Purkinje cell (primary cell): Measurements from ENCODE around the gene SLC16A4. TPM values are rescaled to one million over a fixed set of nuclear protein-coding genes. Genes with fewer than 3 reads are reported as not detected.

Experiments
- polyA plus RNA-seq: library from polyadenylated mRNA; unstranded; fragments of >200 nt; fragmentation: Nextera tagmentation; gene quantifications from 2 replicates; pipeline ENCODE4 v1.2.1, GENCODE V29; 2014

SLC16A4 gene
- 1.3 TPM in 1 of 2 replicates, not detected in the other for polyA plus RNA-seq

GRCh38 chr1:110390692-110391245 is at the start of gene SLC16A4:
SLC16A4 (minus strand) TSS chr1:110391026; CDS start chr1:110389323, 1,703 bp downstream.

GRCh38 chr1:110407260-110408210 is 16.7 kb upstream of the SLC16A4 start, which contains the start of gene LAMTOR5:
LAMTOR5 (minus strand) TSS chr1:110407694; CDS start chr1:110407620, 74 bp downstream.

GRCh38 chr1:110338886-110339406 is 51.9 kb downstream of the SLC16A4 start, which contains the start of gene RBM15:
RBM15 (plus strand) TSS chr1:110339377; CDS start chr1:110339406, 29 bp downstream.

Other genes starting within 250 kb of the SLC16A4 start
- 17.4 and 18.2 TPM in 2 replicates for gene SLC6A17, start 240.5 kb downstream of the SLC16A4 start, polyA plus RNA-seq
- gene KCNC4, start 180.7 kb downstream of the SLC16A4 start, polyA plus RNA-seq = 0.03 and 1.9 TPM in 2 replicates
- 2.2 and 3.8 TPM in 2 replicates for gene RBM15, start 51.6 kb downstream of the SLC16A4 start, polyA plus RNA-seq
- 818 and 849 TPM in 2 replicates for gene LAMTOR5, start 16.7 kb upstream of the SLC16A4 start, polyA plus RNA-seq
- not detected in 2 replicates for gene PROK1, start 60.1 kb upstream of the SLC16A4 start, polyA plus RNA-seq
- gene KCNA10, start 128.1 kb upstream of the SLC16A4 start, polyA plus RNA-seq = not detected in 2 replicates
- gene KCNA2, start 215.3 kb upstream of the SLC16A4 start, polyA plus RNA-seq = 55.5 and 87.7 TPM in 2 replicates